HG03025 (cell line): ENCODE measurements around the gene GEMIN5.

Experiments used
- ATAC-seq: cut with Tn5 transposase; IDR thresholded peaks from one replicate; pipeline ENCODE4 v1.9.1; 2021; ENCODE audit warnings: mild to moderate bottlenecking, moderate library complexity; ENCODE audit not compliant: unreplicated experiment, low FRiP score

GEMIN5 gene

DNA sequence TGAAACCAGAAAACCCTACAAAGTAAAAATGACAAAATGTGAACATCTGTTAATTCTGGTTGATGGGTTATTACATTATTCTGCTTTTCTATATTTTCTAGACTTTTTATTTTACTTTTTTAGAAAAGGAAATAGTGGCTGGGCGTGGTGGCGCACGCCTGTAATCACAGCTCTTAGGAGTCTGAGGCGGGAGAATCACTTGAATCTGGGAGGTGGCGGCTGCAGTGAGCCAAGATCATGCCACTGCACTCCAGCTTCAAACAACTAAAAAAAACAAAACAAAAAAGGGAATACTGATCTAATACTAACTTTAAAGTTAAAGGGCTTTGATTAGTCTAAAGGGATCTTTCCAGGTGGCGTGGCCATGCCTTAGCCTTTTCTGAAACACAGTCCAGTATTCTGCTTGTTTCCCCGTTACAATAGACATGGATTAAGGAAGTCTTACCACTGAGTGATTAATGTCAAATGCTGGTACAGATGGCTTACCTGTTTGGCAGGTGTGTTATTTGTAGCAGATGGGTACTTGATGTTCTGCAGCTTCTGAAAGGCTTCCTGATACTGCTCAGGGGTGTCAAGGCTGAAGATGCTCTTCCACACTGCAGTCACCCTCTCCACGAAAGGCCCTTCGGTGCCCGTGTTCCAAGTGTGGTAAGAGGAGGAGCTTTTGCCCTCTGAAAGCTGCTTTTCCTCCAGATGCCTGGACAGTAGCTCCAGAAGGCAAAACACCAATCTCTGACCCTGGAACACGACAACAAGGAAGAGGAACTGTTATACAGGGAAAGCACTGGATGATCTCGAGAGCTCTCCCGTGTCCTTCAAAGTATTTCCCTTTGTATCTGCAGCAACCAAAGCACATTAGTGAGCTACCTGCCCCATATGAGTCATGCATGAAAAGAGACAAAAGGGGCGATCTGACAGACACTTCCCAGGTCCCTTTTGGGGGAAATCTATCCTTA, 42.1 kb downstream of the GEMIN5 start:
- no peak for ATAC-seq

DNA sequence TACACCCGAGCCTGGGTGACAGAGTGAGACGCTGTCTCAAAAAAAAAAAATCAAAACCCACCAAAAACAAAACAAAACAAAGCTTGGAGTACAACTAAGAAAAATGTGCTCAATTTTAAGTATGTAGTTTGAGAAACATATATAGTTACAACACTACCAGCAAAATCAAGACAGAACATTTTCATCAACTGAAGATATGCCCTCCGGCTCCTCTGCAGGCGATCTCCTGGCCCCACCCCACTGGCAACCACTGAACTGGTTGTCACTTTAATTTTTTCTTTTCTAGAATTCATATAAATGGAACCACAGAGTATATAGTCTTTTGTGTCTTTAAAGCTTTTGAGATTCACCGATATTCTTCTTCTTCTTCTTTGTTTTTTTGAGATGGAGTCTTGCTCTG, 44.6 kb downstream of the GEMIN5 start:
- no peak for ATAC-seq

DNA sequence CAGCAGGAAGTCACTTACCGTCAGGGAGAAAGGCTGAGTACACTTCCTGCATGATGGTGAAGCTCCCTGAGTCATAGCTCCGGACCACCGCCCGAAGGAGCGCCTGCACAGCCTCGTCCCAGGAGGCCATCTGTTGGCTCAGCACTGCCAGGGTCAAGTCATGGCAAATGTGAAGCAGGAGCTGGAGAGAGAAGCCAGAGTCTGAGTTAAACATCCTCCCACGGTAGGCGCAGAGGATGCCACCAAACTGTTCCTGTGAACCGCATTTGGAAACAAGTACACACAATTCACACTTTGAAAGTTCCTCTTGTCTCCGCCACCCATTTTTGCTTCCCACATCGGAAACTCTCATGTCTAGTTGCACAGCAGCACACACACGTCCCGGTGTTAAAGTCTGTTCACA, 45.6 kb downstream of the GEMIN5 start:
- ATAC-seq: no peak

DNA sequence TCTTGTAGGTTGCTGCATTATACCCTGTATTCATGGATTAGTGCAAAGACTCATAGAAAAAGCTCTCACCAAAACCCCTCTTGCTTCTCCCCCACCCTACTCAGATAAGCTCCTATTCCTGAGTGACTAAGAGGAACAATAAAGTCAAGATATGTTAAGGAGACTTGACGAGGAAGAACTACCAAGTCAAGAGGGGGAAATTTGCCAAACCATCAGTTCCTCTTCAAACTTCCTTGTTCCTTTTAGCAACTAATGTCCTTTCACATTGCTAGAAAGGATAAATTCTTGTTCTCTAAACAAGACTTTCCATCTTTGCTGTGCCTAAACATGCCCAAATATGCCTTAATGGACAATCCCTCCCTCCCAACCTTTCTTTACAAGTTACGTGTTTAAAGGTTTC, 52.6 kb downstream of the GEMIN5 start:
- no peak for ATAC-seq

DNA sequence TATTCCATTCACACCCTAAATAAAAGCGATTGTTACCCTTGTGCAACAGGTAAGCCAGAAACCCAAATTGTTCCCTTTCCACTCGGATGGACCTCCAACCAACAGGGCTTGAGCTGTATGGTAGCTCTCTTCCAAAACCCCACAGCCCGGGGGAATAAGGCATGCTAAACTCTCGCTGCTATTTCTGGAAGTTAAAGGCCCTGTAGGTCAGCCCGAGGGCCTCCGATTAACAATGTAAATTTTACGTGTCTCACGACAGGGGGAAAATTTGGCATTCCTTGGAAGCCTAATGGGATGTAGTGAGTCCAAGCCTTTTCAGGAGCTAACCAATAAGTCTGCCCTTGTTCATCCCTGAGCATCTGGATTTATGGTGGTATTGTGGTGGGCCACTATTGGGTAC, 53.6 kb downstream of the GEMIN5 start:
- no peak for ATAC-seq

DNA sequence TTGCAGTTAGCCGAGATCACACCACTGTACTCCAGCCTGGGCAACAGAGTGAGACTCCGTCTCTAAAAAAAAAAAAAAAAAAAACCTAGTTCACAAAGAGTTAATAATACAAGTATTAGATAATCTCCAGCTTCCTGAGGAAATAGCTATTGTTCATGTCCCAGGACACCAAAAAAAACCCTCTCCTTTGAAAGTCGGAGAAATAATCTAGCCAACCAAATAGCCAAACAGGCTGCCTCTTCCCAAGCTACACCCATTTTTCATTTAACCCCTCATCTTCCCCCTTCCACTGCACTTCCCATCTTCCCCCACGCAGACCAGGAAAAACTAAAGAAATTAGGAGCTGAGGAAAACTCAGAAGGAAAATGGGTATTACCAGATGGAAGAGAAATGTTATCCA, 56.0 kb downstream of the GEMIN5 start:
- ATAC-seq: no peak

DNA sequence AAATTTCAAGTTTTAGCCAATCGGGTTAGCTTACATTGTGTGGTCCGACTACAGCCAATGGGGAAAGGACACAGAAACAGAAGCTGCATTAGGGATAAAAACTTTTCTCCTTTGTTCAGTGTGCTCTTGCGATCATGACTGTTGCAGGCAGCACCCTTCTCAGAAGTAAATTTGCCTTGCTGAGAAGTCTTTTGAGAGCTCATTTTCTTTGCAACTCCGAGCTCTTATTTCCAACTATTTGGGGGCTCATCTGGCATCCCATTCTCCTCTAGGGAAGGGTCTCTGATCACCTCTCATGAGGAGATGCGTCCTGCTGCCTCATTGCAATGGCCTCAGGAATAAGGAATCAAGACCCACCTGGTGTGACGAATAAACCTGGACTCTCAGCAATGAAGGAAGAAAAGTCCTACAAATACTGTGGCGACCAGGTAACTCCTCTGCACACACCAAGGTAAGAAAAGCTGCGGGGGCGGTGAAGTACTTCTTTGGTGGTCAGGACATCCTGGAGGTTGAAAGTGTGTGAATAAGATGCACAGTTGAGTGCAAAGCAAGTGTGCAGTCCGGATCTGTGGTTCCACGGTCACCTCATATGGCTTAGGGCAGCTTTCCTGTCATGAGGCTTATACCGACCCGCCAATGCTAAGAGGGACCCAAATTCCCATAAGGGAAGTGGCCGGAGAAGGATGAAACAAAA, 59.2 kb downstream of the GEMIN5 start:
- no peak for ATAC-seq

DNA sequence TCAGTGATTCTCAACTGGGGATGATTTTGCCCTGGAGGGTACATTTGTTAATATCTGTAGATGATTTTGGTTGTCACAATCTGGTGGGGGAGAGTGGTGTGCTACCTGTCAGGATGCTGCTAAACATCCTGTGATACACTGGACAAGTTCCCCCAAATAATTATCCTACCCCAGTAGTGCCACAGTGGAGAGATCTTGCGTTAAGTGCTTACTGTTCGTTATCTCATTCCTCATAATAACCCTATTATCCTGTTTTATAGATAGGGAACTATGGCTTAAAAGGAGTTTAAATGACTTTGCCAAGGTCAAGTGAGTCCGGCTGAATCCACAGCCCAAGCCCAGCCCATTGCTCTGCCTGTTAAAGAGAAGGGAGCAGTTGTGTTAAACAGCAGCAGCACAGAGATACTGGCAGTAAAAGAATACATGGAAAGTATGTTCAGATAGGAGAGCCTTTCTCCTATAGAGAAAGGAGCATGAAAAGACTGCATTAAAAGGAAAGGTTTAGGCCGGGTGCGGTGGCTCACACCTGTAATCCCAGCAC, 64.2 kb downstream of the GEMIN5 start:
- no peak for ATAC-seq

DNA sequence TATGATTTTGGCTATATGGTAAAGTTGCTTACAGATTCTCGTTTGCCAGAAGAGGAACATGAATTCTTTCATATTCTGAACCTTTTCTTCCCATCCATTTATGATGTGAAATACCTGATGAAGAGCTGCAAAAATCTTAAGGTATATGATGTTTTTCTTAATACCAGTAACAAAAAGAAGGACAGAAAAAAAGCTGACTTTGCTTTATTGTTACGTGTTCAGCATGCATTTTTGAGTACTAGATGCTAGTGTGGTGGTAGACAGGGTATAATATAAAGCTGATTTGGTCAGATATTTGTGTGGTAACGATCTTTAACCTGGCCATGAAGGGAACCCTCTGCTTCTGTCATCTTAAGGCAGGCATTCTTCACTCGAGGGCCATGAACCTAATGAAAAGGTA, 66.3 kb downstream of the GEMIN5 start:
- ATAC-seq: no peak

DNA sequence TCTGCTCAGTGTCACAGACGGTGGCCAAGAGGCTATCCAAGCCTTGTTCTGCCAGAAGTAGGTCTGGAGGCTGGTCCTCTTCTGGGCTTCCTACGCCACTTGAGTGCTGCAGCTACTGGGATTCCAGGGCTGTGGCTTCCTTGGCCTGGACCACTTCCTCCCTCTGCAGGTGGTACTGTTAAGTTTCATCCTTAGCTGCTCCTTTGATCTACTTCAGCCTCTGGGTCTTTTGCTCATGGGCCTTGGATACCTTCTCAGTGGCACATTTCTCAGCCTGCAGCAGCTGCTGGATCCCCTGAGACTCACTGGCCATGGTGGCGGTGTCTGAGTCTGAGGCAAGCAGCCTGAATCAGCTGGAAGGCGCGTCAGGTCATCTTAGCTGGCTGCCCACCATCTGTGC, 69.3 kb downstream of the GEMIN5 start:
- no peak for ATAC-seq

DNA sequence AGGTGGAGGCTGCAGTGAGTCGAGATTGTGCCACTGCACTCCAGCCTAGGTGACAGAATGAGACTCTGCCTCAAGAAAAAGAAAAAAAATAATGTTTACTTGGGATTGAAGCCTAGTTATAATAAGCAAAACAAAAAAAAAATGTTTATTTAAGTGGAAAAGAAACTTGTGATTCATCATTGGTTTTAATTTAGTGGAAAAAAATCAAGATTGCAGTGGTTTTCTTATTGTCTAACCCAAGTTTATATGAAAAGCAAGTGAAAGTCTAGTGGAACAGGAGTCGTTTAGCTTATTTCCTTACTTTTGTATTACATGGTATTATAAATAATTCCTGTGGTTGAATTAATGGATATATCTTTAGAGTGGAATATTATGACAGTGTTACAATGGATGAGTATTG, 71.2 kb downstream of the GEMIN5 start:
- ATAC-seq: no peak

DNA sequence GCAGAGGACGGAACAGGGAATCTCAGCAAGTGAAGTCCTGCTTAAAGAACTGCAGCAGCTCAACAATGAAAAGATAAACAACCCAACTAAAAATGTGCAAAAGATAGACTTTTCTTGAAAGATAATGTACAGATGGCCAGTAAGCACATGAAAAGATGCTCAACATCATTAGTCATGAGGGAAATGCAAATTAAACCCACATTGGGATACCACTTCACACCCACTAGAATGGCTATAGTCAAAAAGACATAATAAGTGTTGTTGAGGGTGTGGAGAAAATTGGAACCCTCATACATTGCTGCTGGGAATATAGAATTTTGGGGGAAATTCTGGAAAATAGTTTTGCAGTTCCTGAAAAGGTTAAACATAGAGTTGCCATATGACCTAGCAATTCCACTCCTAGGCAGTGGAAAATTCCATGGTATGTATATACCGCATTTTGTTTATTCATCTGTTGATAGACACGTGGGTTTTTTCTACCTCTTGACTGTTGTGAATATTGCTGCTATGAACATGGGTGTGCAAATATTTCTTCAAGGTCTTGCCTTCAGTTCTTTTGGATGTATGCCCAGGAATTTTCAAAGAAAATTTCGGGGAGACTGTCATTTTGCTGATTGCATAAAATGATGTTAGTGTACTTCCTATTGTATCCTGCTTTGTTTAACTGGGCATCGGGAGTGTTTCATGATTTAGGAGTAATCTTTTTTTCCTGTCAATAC, 72.4 kb downstream of the GEMIN5 start:
- no peak for ATAC-seq

DNA sequence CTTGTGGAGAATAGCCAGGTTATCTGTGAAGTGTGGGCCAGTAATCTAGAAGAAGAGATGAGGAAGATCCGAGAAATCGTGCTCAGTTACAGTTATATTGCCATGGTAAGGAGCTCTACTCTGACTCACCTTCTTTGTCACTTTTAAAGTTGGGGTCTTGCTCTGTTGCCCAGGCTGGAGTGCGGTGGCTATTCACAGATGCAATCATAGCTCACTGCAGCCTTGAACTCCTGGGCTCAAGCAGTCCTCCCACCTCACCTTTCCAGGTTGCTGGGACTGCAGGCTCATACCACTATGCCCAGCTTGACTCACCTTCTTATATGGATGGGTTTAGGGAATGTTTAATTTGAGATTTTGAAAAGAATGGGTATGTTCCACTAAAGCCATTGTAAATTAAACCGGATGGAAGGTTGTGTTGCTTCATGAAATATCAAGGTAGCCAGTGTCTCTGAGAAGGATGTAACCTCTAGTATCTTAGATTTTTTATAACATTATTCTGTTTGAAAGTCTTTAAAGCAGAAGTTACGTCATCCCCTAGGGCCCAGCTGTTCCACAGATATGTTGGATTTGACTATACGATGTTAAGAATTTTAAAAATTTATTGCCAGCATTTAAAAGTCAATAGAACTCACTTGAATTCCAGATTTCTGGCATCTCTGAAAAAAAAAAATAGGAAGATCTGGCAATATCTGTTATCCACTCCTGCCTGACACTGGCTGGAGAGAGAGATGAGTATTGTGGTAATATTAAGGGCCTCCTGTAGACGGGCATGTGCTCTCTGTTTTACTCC, 74.5 kb downstream of the GEMIN5 start:
- no peak for ATAC-seq

DNA sequence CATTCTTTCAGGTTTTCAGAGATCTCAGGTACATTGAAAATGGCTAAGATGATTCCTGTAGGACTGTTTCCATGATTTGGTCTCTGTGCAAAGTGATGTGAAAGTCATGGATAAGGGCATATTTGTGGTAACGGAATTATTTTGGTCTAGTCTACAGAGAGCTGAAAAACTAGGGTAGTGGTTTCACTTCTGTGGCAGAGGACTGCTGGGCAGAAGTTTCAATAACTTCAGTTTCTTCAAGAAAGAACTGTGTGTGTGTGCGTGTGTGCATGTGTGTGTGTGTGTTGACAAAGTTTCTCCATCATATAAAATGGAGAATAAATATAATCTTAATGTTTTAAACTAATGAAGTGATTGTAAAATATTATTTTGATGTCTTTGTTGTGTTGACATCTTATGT, 75.2 kb downstream of the GEMIN5 start:
- ATAC-seq: no peak

DNA sequence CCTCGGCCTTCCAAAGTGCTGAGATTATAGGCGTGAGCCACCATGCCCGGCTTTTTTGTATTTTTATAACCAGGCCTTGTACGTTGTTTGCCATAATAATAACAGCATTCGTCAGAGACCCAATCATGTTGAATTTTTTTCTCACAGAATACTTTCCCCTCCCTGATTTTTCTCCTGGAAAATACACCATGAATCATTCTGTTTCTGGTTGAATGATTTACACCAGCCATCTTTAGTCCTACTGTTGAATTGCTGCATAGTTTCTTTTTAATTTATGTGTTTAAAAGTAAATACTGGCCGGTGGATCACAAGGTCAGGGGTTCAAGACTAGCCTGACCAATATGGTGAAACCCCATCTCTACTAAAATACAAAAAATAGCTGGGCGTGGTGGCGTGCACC, 76.1 kb downstream of the GEMIN5 start:
- ATAC-seq: no peak

DNA sequence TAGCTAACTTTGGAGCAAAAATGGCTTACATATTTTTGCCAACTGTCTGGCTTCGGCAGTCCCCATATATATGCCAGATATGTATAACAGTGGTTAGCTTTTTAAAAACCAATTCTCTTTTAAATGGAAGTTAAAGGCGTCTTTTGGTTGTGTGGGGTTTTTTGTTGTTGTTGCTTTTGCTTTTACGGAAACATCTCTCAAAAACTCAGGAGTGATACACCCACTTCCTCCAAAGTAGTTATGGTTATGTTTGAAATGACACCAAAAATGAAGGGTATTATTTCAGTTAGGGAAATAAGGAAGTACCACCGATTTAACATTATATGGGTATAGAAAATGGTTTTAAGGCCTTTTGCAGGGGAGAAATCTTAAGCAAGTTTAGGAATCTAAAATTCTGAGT, 77.2 kb downstream of the GEMIN5 start:
- no peak for ATAC-seq

DNA sequence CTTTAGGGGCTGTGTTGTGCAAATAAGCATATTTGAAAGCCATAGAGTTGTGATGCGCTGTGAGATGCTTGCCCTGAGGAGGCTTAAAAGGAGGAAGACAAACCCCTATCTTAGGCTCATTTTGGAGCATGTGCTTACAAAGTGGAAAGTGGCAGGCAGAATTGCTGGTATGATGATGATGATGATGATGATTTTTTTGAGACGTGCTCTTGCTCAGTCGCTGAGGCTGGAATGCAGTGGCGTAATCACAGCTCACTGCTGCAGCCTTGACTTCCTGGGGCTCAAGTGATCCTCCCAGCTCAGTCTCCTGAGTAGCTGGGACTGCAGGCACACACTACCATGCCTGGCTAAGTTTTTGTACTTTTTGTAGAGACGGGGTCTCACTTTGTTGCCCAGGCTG, 77.9 kb downstream of the GEMIN5 start:
- no peak for ATAC-seq

DNA sequence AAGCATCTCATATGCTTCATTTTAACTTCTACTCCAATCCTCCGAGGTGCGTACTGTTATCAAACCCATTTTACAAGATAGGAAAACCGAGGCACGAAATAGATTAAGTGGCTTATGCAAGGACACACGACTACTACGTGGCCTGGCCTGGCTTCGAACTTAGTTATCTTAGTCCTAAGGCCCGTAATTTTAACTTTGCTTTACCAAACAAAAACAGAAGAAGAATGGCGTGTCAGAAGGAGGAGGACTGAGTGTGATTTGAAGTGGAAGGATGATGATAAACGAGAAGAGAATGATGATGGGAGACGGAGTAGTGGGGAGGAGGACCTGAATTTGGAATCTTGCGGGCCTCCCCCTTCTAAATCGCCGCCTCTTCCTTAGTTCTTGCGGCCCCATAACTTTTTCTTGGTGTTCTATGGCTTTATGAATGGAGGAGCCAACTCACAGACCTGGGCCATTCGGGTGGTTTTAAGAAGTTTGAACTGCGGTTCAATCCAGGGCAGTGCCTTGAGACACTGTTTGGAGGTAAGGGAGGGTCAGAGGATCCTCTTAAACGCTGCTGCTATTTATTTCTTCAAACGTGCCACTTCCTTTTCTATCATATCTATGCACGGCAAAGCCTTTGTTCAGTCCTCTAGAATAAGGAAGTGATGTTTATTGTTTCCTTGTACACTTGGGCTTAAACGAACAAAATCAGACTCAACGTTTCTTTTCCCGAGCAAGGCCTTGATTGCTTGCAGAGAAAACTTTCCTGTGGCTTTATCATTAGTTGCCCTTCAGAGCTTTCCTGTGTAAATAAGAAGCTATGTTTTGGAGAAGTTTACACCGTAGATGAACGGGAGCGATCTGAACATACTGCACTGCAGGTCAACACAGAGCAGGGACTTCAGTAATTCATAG, 78.8 kb downstream of the GEMIN5 start:
- ATAC-seq: no peak

DNA sequence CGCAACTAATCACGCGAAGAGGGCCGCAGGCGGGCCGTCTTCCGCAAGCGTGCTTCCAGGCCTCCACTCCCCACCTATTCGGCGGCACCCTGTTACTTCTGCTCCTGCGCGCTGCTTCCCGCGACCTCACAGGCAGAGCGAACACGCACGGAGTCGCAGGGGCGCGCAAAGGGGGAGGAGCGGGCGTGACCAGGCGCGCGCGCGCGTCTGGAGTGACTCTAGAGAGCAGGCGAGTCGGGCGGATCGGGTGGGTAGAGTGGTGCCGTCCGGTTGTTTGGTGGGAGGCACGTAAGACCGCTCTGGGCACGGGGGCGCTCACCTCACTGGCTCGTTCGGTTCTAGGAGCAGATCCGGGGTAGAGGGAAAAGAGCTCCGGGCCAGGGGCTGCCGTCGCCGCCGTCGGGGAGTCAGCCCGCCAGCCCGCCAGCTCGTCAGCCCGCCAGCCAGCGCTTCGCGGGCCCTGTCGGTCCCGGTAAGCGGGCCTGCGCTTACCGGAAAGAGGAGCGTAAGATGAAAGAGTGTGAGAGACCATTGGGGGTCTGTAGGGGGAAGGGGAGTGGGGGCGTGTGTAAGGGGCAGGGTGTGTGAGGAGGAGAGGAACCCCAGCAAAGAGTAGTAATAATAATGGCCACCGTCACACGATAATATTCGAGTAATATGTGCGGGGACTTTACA, 79.6 kb downstream of the GEMIN5 start, which contains the start of gene CNOT8:
CNOT8 (plus strand) TSS at position 331 of the 675 bp plus-strand sequence. CDS start 4,652 bp downstream, outside the sequence.
- peak; percentile 61 for ATAC-seq
